Thyroid gland (tissue), 4 donors: ENCODE measurements around the gene IGFBP2.

Source experiments
- CTCF ChIP-seq, 6 experiments: fragments of 200-600 bp in 3 of 6; fragments of 450-650 bp in 3 of 6; sonication (generic) in 3 of 6; IDR thresholded peaks; one replicate each; pipeline ENCODE4 v1.5.1; 2016 to 2019; ENCODE audit warnings: antibody characterized with exemption in 6 of 6, mild to moderate bottlenecking in 2 of 6, inconsistent platforms in 1 of 6, moderate library complexity in 1 of 6
- POLR2A ChIP-seq, 2 donors: fragments of 450-650 bp; IDR thresholded peaks; one replicate each; pipeline ENCODE4 v1.6.1; 2017; ENCODE audit warnings: antibody characterized with exemption in 2 of 2, mild to moderate bottlenecking in 2 of 2, moderate library complexity in 1 of 2

GRCh38 chr2:216606551-216607276 lies 26.5 kb upstream of the IGFBP2 start:
- TF ChIP-seq POLR2A (IDR thresholded peaks at IDR 0.05): no peak
- no peak for TF ChIP-seq CTCF (IDR thresholded peaks at IDR 0.05)
